PC-9 (cell line): Measurements from ENCODE around the gene TSPAN3.

Experiments
- EZH2 ChIP-seq: fragments of 200-600 bp; sonication (generic); IDR thresholded peaks from 2 replicates; pipeline ENCODE4 v1.8.0; 2017; ENCODE audit warnings: antibody characterized with exemption, low read depth
- TF ChIP-seq, protein P1 (sequence below): fragments of 200-600 bp; sonication (generic); conservative IDR thresholded peaks from 2 replicates; pipeline ENCODE4 v1.6.1; 2017; ENCODE audit warnings: mixed run types, antibody characterized with exemption, mild to moderate bottlenecking, moderate library complexity

DNA sequence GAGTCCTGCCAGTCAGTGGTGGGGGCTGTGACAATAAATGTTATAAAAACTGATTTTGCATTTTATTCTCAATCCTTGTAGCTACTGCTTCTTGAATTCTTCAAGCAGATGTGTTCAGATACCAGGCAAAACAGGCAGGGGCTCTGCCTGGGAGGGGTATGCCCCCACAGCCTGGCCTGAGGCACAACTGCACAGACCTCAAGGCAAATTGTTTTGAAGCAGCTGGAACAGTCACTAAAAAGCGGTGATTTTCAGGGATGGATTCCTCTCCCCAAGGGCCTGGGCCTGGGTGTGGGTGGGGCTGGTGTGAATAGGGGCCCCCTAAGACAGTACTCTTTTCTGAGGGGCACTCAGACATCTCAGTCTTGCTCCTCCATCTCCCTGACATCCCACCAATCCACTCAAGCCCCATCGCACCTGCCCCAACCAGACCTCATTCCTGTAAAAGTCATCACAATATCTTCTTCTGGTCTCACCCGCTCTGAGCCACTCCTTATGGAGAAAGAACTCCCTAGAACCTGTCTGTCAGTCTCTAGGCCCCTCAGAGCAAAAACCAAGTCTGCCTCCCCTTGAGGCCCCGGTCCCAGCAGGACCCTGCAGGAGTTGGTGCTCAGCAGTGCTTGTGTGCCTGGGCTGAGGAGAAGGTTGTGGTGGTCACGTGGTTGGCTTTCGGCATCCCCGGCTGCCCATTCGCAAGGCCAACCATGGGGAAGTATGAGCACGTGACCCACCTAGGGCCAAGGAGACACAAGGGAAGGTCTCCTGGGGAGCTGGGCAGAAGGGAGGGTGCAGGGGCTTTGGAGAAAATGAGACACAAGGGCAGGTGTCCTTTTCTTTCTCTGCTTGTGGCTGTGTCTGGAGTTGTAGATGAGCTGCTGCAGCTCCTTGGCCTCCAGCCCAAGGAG, 78.9 kb downstream of the TSPAN3 start:
- TF ChIP-seq EZH2, result no peak
- TF ChIP-seq, protein P1, sequence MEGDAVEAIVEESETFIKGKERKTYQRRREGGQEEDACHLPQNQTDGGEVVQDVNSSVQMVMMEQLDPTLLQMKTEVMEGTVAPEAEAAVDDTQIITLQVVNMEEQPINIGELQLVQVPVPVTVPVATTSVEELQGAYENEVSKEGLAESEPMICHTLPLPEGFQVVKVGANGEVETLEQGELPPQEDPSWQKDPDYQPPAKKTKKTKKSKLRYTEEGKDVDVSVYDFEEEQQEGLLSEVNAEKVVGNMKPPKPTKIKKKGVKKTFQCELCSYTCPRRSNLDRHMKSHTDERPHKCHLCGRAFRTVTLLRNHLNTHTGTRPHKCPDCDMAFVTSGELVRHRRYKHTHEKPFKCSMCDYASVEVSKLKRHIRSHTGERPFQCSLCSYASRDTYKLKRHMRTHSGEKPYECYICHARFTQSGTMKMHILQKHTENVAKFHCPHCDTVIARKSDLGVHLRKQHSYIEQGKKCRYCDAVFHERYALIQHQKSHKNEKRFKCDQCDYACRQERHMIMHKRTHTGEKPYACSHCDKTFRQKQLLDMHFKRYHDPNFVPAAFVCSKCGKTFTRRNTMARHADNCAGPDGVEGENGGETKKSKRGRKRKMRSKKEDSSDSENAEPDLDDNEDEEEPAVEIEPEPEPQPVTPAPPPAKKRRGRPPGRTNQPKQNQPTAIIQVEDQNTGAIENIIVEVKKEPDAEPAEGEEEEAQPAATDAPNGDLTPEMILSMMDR, result no peak
